ENCODE data around the gene DNAH11. TPM values are rescaled to one million over a fixed set of nuclear protein-coding genes. Genes with fewer than 3 reads are reported as not detected.

Gene DNAH11
- total RNA-seq, 3 donors from 2014 or later, result 0.32 to 2.2 (median 0.33) TPM

- H3K36me3 ChIP-seq, result no peaks in the 10 kb centered on the region
- no peaks in the 10 kb centered on the region for H3K9me3 ChIP-seq
- no peak overlapping the region for H3K4me3 ChIP-seq
- H3K27me3 ChIP-seq, result no peaks in the 10 kb centered on the region
- TF ChIP-seq POLR2A (IDR thresholded peaks at IDR 0.05) (no peak), POLR2AphosphoS5 (IDR thresholded peaks at IDR 0.05) (no peak), CTCF (IDR thresholded peaks at IDR 0.05) (no peak)
- H3K4me1 ChIP-seq, result no peaks in the 10 kb centered on the region
- H3K27ac ChIP-seq, result no peak overlapping the region
- intact Hi-C loops (cut with DNase I; ENCODE audit: low total_unique reads), result no loop called here
- no peak for DNase-seq (ENCODE audit: low spot score in 2 of 2)
Measured at GRCh38 chr7:21617513-21617912, 74.7 kb downstream of the DNAH11 start.

GRCh38 chr7:21617916-21618390 is 75.1 kb downstream of the DNAH11 start:
- Histone ChIP-seq H3K36me3 (no peaks in the 10 kb centered on the region), H3K27me3 (no peaks in the 10 kb centered on the region), H3K9me3 (no peaks in the 10 kb centered on the region), H3K4me1 (no peaks in the 10 kb centered on the region), H3K27ac (no peak overlapping the region), H3K4me3 (no peak overlapping the region)
- TF ChIP-seq CTCF (IDR thresholded peaks at IDR 0.05), result no peak
- no peak for TF ChIP-seq POLR2A (IDR thresholded peaks at IDR 0.05)
- TF ChIP-seq POLR2AphosphoS5 (IDR thresholded peaks at IDR 0.05), result no peak
- no peak for DNase-seq (ENCODE audit: low spot score in 2 of 2)
- intact Hi-C loops (cut with DNase I; ENCODE audit: low total_unique reads), result no loop called here

GRCh38 chr7:21618706-21619105 is 75.9 kb downstream of the DNAH11 start:
- Histone ChIP-seq H3K4me3 (no peak overlapping the region), H3K27ac (no peak overlapping the region), H3K4me1 (no peaks in the 10 kb centered on the region), H3K36me3 (no peaks in the 10 kb centered on the region), H3K9me3 (no peaks in the 10 kb centered on the region), H3K27me3 (no peaks in the 10 kb centered on the region)
- no peak for DNase-seq (ENCODE audit: low spot score in 2 of 2)
- intact Hi-C loops (cut with DNase I; ENCODE audit: low total_unique reads), result no loop called here
- no peak for TF ChIP-seq POLR2AphosphoS5 (IDR thresholded peaks at IDR 0.05)
- no peak for TF ChIP-seq POLR2A (IDR thresholded peaks at IDR 0.05)

- intact Hi-C loops (cut with DNase I; ENCODE audit: low total_unique reads), result no loop called here
- no peaks in the 10 kb centered on the region for H3K27me3 ChIP-seq
- H3K4me3 ChIP-seq, result no peak overlapping the region
- no peak for DNase-seq (ENCODE audit: low spot score in 2 of 2)
- H3K36me3 ChIP-seq, result no peaks in the 10 kb centered on the region
- no peak overlapping the region for H3K27ac ChIP-seq
- no peak for TF ChIP-seq POLR2AphosphoS5 (IDR thresholded peaks at IDR 0.05)
- no peak for TF ChIP-seq CTCF (IDR thresholded peaks at IDR 0.05)
- no peak for TF ChIP-seq POLR2A (IDR thresholded peaks at IDR 0.05)
- H3K9me3 ChIP-seq, result no peaks in the 10 kb centered on the region
- no peaks in the 10 kb centered on the region for H3K4me1 ChIP-seq
Measured at GRCh38 chr7:21620054-21620453, 77.2 kb downstream of the DNAH11 start.

GRCh38 chr7:21624320-21624719 is 81.5 kb downstream of the DNAH11 start:
- no peak overlapping the region for H3K4me3 ChIP-seq
- intact Hi-C loops (cut with DNase I; ENCODE audit: low total_unique reads), result no loop called here
- H3K4me1 ChIP-seq, result no peaks in the 10 kb centered on the region
- no peaks in the 10 kb centered on the region for H3K36me3 ChIP-seq
- no peak overlapping the region for H3K27ac ChIP-seq
- no peak for DNase-seq (ENCODE audit: low spot score in 2 of 2)
- no peaks in the 10 kb centered on the region for H3K9me3 ChIP-seq
- no peaks in the 10 kb centered on the region for H3K27me3 ChIP-seq
- TF ChIP-seq POLR2AphosphoS5 (IDR thresholded peaks at IDR 0.05) (no peak), CTCF (IDR thresholded peaks at IDR 0.05) (no peak), POLR2A (IDR thresholded peaks at IDR 0.05) (no peak)

- DNase-seq (ENCODE audit: low spot score in 2 of 2), result no peak
- no peaks in the 10 kb centered on the region for H3K27me3 ChIP-seq
- H3K36me3 ChIP-seq, result no peaks in the 10 kb centered on the region
- intact Hi-C loops (cut with DNase I; ENCODE audit: low total_unique reads), result no loop called here
- no peak overlapping the region for H3K27ac ChIP-seq
- no peaks in the 10 kb centered on the region for H3K4me1 ChIP-seq
- TF ChIP-seq CTCF (IDR thresholded peaks at IDR 0.05) (no peak), POLR2AphosphoS5 (IDR thresholded peaks at IDR 0.05) (no peak), POLR2A (IDR thresholded peaks at IDR 0.05) (no peak)
- H3K4me3 ChIP-seq, result no peak overlapping the region
- H3K9me3 ChIP-seq, result no peaks in the 10 kb centered on the region
Measured at GRCh38 chr7:21636694-21637093, 93.9 kb downstream of the DNAH11 start.
